ENCODE data around the gene ADGRG4. TPM values are rescaled to one million over a fixed set of nuclear protein-coding genes. Genes with fewer than 3 reads are reported as not detected.
"Not testable (repeated sequence)": the region's sequence is repeated elsewhere in the genome, so short reads cannot be mapped to it uniquely, and the experiment has no call there.

The ADGRG4 gene
- total RNA-seq, 6 experiments from 2014 or later = 0.05 TPM; not detected in 5

DNA sequence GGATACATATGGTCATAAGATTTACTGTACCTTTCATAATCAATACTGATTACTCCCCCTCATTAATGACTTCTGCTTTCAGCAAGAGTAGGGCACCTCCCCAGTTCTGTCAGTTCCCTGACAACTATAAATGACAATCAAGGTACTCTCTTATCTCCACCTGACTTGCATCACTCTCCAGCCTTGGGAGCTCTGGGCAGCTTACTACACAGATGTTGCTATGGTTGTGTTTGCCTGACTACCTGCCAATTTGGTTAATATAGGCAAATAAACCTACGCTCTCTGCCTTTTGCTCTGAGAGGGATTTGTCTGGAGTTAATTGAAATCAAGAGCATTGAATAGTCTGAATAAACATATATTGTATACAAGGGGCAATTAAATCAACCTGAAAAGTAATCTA lies 26.8 kb upstream of the ADGRG4 start:
- H3K36me3 Mint-ChIP-seq (ENCODE audit: low read depth) = no peaks in the 10 kb centered on the region
- no peak for DNase-seq
- peaks cover 15% of the 10 kb centered on the region for H3K4me1 Mint-ChIP-seq (ENCODE audit: low read depth)
- H3K4me3 Mint-ChIP-seq = no peak overlapping the region
- H3K27ac Mint-ChIP-seq = no peak overlapping the region
- peaks cover 5% of the 10 kb centered on the region for H3K27me3 Mint-ChIP-seq (ENCODE audit: insufficient read depth)
- H3K9me3 Mint-ChIP-seq = no peaks in the 10 kb centered on the region
- TF ChIP-seq, protein P1, sequence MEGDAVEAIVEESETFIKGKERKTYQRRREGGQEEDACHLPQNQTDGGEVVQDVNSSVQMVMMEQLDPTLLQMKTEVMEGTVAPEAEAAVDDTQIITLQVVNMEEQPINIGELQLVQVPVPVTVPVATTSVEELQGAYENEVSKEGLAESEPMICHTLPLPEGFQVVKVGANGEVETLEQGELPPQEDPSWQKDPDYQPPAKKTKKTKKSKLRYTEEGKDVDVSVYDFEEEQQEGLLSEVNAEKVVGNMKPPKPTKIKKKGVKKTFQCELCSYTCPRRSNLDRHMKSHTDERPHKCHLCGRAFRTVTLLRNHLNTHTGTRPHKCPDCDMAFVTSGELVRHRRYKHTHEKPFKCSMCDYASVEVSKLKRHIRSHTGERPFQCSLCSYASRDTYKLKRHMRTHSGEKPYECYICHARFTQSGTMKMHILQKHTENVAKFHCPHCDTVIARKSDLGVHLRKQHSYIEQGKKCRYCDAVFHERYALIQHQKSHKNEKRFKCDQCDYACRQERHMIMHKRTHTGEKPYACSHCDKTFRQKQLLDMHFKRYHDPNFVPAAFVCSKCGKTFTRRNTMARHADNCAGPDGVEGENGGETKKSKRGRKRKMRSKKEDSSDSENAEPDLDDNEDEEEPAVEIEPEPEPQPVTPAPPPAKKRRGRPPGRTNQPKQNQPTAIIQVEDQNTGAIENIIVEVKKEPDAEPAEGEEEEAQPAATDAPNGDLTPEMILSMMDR (IDR thresholded peaks at IDR 0.05) = no peak

GRCh38 chrX:136275553-136275952 lies 25.2 kb upstream of the ADGRG4 start:
- Mint-ChIP-seq H3K4me1 (ENCODE audit: low read depth) (peaks cover 15% of the 10 kb centered on the region), H3K36me3 (ENCODE audit: low read depth) (no peaks in the 10 kb centered on the region), H3K9me3 (no peaks in the 10 kb centered on the region), H3K4me3 (no peak overlapping the region), H3K27ac (no peak overlapping the region), H3K27me3 (ENCODE audit: insufficient read depth) (peaks cover 5% of the 10 kb centered on the region)
- TF ChIP-seq, protein P1 (IDR thresholded peaks at IDR 0.05) = no peak
- no peak for DNase-seq

DNA sequence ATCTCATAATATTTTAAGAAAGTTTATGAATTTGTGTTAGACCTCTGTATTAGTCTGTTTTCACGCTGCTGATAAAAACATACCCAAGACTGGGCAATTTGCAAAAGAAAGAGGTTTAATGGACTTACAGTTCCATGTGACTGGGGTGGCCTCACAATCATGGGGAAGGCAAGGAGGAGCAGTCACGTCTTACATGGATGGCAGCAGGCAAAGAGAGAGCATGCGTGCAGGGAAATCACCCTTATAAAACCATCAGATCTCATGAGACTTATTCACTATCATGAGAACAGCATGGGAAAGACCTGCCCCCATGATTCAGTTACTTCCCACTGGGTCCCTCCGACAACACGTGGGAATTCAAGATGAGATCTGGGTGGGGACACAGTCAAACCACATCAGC lies 14.4 kb upstream of the ADGRG4 start:
- not testable (repeated sequence) for DNase-seq; H3K4me3 Mint-ChIP-seq; H3K27ac Mint-ChIP-seq; H3K4me1 Mint-ChIP-seq (ENCODE audit: low read depth); H3K27me3 Mint-ChIP-seq (ENCODE audit: insufficient read depth); H3K36me3 Mint-ChIP-seq (ENCODE audit: low read depth); H3K9me3 Mint-ChIP-seq

DNA sequence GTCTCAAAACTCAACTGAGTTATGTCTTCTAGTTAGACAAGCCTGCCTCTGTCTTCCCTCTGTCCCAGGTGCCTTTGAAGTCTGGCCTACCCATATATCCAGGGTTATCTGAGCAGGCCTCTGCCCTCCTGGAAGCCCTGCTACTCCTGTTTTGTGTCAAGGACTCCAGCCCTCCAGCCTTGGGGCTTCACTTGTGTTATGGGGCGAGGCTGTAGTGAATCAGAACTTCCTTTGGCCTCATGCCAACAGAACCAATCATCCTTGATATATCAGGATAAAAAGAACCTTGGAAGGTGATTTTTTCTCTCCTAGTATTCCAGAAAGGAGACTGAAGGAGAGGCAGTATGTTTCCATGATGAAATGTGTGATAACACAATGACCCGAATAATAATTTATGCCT lies 8.9 kb upstream of the ADGRG4 start:
- H3K27me3 Mint-ChIP-seq (ENCODE audit: insufficient read depth) = peaks cover 3% of the 10 kb centered on the region; the same call in 1 of the 2 replicates
- no peaks in the 10 kb centered on the region for H3K36me3 Mint-ChIP-seq (ENCODE audit: low read depth)
- TF ChIP-seq, protein P1 (IDR thresholded peaks at IDR 0.05) = no peak
- no peak overlapping the region for H3K27ac Mint-ChIP-seq
- no peaks in the 10 kb centered on the region for H3K9me3 Mint-ChIP-seq
- no peak for DNase-seq
- H3K4me3 Mint-ChIP-seq = no peak overlapping the region
- no peaks in the 10 kb centered on the region for H3K4me1 Mint-ChIP-seq (ENCODE audit: low read depth)

DNA sequence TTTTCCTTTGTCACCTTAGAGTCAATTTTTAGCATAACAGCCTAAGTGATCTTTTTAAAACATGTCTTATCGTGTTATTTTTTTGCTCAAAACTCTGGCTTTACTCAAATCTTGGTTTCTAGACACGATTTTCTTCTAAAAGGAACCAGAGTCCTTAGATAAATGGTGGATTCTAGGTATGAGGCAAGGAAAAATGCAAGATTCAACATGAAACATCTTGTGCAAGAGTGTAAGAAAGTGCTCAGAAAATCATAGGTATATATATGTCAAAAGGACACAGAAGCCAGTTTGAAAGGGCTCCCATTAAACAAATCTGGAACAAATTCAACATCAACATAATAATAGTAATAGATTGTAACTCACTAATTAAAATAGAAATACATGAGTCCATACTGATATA lies 8.1 kb upstream of the ADGRG4 start:
- H3K9me3 Mint-ChIP-seq = no peaks in the 10 kb centered on the region
- TF ChIP-seq, protein P1 (IDR thresholded peaks at IDR 0.05) = no peak
- no peak overlapping the region for H3K4me3 Mint-ChIP-seq
- DNase-seq = no peak
- H3K36me3 Mint-ChIP-seq (ENCODE audit: low read depth) = no peaks in the 10 kb centered on the region
- H3K27me3 Mint-ChIP-seq (ENCODE audit: insufficient read depth) = peaks cover 3% of the 10 kb centered on the region; the same call in 1 of the 2 replicates
- no peaks in the 10 kb centered on the region for H3K4me1 Mint-ChIP-seq (ENCODE audit: low read depth)
- H3K27ac Mint-ChIP-seq = no peak overlapping the region

GRCh38 chrX:136295380-136295779 lies 5.4 kb upstream of the ADGRG4 start:
- Mint-ChIP-seq H3K27ac (no peak overlapping the region), H3K4me1 (ENCODE audit: low read depth) (no peaks in the 10 kb centered on the region), H3K27me3 (ENCODE audit: insufficient read depth) (peaks cover 3% of the 10 kb centered on the region; the same call in 1 of the 2 replicates), H3K36me3 (ENCODE audit: low read depth) (no peaks in the 10 kb centered on the region), H3K9me3 (no peaks in the 10 kb centered on the region), H3K4me3 (no peak overlapping the region)
- TF ChIP-seq, protein P1 (IDR thresholded peaks at IDR 0.05) = no peak
- DNase-seq = no peak

All from HFFc6 (cell line).